Measurements from ENCODE around the gene C1orf122.

Gene C1orf122

GRCh38 chr1:37844536-37844935 is 36.9 kb downstream of the C1orf122 start:
- in situ Hi-C loops (cut with HindIII; ENCODE audit: low sequenced_read_pairs): no loop called here

- in situ Hi-C loops (cut with HindIII; ENCODE audit: low sequenced_read_pairs): no loop called here
These were observed 37.6 kb downstream of the C1orf122 start for GRCh38 chr1:37845049-37845646.

- in situ Hi-C loops (cut with HindIII; ENCODE audit: low sequenced_read_pairs): no loop called here
These were observed 38.2 kb downstream of the C1orf122 start for GRCh38 chr1:37845786-37846185.

GRCh38 chr1:37846647-37847339 is 39.2 kb downstream of the C1orf122 start:
- in situ Hi-C loops (cut with HindIII; ENCODE audit: low sequenced_read_pairs): no loop called here

GRCh38 chr1:37849480-37849879 is 41.9 kb downstream of the C1orf122 start:
- in situ Hi-C loops (cut with HindIII; ENCODE audit: low sequenced_read_pairs): no loop called here

GRCh38 chr1:37850352-37850955 is 42.9 kb downstream of the C1orf122 start:
- in situ Hi-C loops (cut with HindIII; ENCODE audit: low sequenced_read_pairs): no loop called here

GRCh38 chr1:37851262-37851661 is 43.7 kb downstream of the C1orf122 start:
- in situ Hi-C loops (cut with HindIII; ENCODE audit: low sequenced_read_pairs): no loop called here

GRCh38 chr1:37851782-37852210 is 44.2 kb downstream of the C1orf122 start:
- in situ Hi-C loops (cut with HindIII; ENCODE audit: low sequenced_read_pairs): no loop called here

GRCh38 chr1:37853157-37853556 is 45.6 kb downstream of the C1orf122 start:
- in situ Hi-C loops (cut with HindIII; ENCODE audit: low sequenced_read_pairs): no loop called here

- in situ Hi-C loops (cut with HindIII; ENCODE audit: low sequenced_read_pairs): no loop called here
These were observed 46.8 kb downstream of the C1orf122 start for GRCh38 chr1:37854406-37854805.
